NCI-H510A (cell line): ENCODE measurements around the gene PHF14.

ENCODE experiments used
- DNase-seq: peaks from one replicate; lab custom pipeline; 2025; lab: John Stamatoyannopoulos, UW

PHF14 gene

GRCh38 chr7:11208883-11209465 lies 235.3 kb downstream of the PHF14 start:
- DNase-seq = no peak

- no peak for DNase-seq
These were observed 236.7 kb downstream of the PHF14 start for GRCh38 chr7:11210374-11210773.

- DNase-seq = no peak
These were observed 238.5 kb downstream of the PHF14 start for GRCh38 chr7:11212080-11212711.

GRCh38 chr7:11212816-11213215 lies 239.1 kb downstream of the PHF14 start:
- no peak for DNase-seq

- DNase-seq = no peak
These were observed 239.6 kb downstream of the PHF14 start for GRCh38 chr7:11213266-11213665.

GRCh38 chr7:11216276-11216675 lies 242.6 kb downstream of the PHF14 start:
- no peak for DNase-seq

GRCh38 chr7:11217848-11218565 lies 244.3 kb downstream of the PHF14 start:
- no peak for DNase-seq
